ENCODE data around the gene CACNG8. TPM values are rescaled to one million over a fixed set of nuclear protein-coding genes. Genes with fewer than 3 reads are reported as not detected.

CACNG8 gene
- total RNA-seq, 3 donors from 2014 or later (not counting 1 experiment from before 2014, with no cell fraction given) = 2.3 TPM; not detected in 2

DNA sequence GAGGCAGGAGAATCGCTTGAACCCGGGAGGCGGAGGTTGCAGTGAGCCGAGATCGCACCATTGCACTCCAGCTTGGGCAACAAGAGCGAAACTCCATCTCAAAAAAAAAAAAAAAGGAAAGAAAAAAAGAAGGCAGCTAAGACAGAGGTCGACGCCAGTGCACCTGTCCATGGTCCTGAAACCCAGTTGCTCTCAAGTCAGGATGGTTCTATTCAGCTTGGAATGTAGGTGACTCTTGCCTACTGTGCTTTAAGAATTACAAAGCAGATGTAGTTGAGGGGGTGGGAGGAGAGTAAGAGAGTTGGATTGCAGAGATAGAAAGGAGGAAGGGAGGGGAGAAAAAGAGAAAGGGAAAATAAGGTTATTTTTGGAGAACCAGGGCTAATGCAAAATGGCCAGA, 35.0 kb upstream of the CACNG8 start:
- Histone ChIP-seq H3K4me1 (ENCODE audit: control insufficient read depth, insufficient read depth, low read length) (no peaks in the 10 kb centered on the region), H3K27ac (ENCODE audit: low read length) (no peak overlapping the region), H3K36me3 (ENCODE audit: control insufficient read depth, insufficient read depth, low read length) (no peaks in the 10 kb centered on the region), H3K4me3 (ENCODE audit: low read length) (no peak overlapping the region), H3K9me3 (ENCODE audit: control insufficient read depth, insufficient read depth, low read length) (no peaks in the 10 kb centered on the region), H3K27me3 (ENCODE audit: control insufficient read depth, insufficient read depth, low read length) (no peaks in the 10 kb centered on the region)
- no peaks in the 10 kb centered on the region for H3K36me3 Mint-ChIP-seq
- intact Hi-C loops (cut with micrococcal nuclease) = no loop called here
- peaks cover 2 to 4% of the 10 kb centered on the region in 2 donors for H3K9me3 Mint-ChIP-seq
- H3K27me3 Mint-ChIP-seq (ENCODE audit: low read depth in 2 of 2) = peaks cover 0 to 6% of the 10 kb centered on the region in 2 donors
- no peaks in the 10 kb centered on the region for H3K4me1 Mint-ChIP-seq
- H3K4me3 Mint-ChIP-seq = no peak overlapping the region
- whole genome bisulfite sequencing (ENCODE audit: insufficient coverage) = 7% methylated on average over 2 of the region's 8 CpGs
- H3K27ac Mint-ChIP-seq = no peak overlapping the region
- TF ChIP-seq, protein P1, sequence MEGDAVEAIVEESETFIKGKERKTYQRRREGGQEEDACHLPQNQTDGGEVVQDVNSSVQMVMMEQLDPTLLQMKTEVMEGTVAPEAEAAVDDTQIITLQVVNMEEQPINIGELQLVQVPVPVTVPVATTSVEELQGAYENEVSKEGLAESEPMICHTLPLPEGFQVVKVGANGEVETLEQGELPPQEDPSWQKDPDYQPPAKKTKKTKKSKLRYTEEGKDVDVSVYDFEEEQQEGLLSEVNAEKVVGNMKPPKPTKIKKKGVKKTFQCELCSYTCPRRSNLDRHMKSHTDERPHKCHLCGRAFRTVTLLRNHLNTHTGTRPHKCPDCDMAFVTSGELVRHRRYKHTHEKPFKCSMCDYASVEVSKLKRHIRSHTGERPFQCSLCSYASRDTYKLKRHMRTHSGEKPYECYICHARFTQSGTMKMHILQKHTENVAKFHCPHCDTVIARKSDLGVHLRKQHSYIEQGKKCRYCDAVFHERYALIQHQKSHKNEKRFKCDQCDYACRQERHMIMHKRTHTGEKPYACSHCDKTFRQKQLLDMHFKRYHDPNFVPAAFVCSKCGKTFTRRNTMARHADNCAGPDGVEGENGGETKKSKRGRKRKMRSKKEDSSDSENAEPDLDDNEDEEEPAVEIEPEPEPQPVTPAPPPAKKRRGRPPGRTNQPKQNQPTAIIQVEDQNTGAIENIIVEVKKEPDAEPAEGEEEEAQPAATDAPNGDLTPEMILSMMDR (IDR thresholded peaks at IDR 0.05) = no peak
- ATAC-seq = no peak
- peak in 1 of 2 donors; percentile 72 for DNase-seq

DNA sequence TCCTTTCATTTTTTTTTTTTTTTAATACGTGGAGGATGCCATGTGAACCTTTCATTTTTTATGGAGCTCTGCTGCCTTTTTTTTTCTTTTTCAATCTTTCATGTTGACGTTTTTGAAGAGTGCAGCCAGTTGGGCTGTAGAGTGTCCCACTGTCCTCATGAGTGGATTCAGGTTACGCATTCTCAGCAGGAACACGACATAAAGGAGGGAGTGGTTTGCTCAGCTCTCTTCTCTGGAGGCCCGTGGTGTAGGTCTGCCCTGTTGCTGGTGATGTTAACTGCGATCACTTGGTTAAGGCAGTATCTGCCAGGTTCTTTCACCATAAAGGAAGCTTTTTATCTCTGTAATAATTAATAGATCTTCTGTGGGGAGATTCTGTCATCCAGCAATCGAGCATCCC, 26.7 kb upstream of the CACNG8 start:
- intact Hi-C loops (cut with micrococcal nuclease) = no loop called here
- TF ChIP-seq, protein P1 (IDR thresholded peaks at IDR 0.05) = no peak
- Mint-ChIP-seq H3K27ac (no peak overlapping the region), H3K27me3 (ENCODE audit: low read depth in 2 of 2) (peaks cover 16 to 32% of the 10 kb centered on the region in 2 donors), H3K36me3 (no peaks in the 10 kb centered on the region), H3K4me3 (no peak overlapping the region), H3K9me3 (no peaks in the 10 kb centered on the region), H3K4me1 (no peaks in the 10 kb centered on the region)
- H3K36me3 ChIP-seq (ENCODE audit: control insufficient read depth, insufficient read depth, low read length) = no peaks in the 10 kb centered on the region
- no peak overlapping the region for H3K4me3 ChIP-seq (ENCODE audit: low read length)
- no peaks in the 10 kb centered on the region for H3K27me3 ChIP-seq (ENCODE audit: control insufficient read depth, insufficient read depth, low read length)
- no peak overlapping the region for H3K27ac ChIP-seq (ENCODE audit: low read length)
- DNase-seq (no peak), ATAC-seq (no peak)
- WGBS (ENCODE audit: insufficient coverage) = 69% methylated on average over 4 of the region's 7 CpGs
- H3K9me3 ChIP-seq (ENCODE audit: control insufficient read depth, insufficient read depth, low read length) = no peaks in the 10 kb centered on the region
- no peaks in the 10 kb centered on the region for H3K4me1 ChIP-seq (ENCODE audit: control insufficient read depth, insufficient read depth, low read length)

DNA sequence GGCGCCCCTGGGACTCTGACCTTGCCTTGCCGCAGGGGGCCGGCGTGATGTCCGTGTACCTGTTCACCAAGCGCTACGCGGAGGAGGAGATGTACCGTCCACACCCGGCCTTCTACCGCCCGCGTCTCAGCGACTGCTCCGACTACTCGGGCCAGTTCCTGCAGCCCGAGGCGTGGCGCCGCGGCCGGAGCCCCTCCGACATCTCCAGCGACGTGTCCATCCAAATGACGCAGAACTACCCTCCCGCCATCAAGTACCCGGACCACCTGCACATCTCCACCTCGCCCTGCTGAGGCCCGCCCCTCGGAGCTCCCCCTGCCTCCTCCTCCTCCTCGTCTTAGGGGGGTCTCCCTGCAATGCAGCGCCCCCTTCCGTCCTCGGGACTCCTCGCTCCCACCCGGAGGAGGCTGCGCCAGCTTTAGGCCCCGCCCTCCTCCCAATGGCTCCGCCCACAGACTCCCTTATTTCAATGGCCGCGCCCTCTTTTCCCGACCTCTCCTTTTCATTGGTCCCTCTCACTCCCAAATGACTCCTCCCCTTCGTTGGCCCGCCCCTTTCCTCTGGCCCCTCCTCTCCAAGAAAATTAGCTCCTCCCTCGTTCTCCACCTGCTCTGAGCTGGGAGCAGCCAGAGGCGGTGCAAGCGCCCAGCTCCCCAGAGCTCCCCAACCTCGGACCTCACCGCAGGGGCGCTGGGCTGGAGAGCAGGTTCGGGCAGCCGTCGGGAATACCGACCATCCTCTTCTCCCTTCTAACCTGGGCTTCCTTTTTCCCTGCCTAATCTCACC, 20.5 kb upstream of the CACNG8 start:
- H3K9me3 Mint-ChIP-seq = peaks cover 0 to 3% of the 10 kb centered on the region in 2 donors
- Histone ChIP-seq H3K27me3 (ENCODE audit: control insufficient read depth, insufficient read depth, low read length) (peaks cover 17% of the 10 kb centered on the region), H3K27ac (ENCODE audit: low read length) (no peak overlapping the region), H3K36me3 (ENCODE audit: control insufficient read depth, insufficient read depth, low read length) (no peaks in the 10 kb centered on the region), H3K4me1 (ENCODE audit: control insufficient read depth, insufficient read depth, low read length) (no peaks in the 10 kb centered on the region), H3K4me3 (ENCODE audit: low read length) (no peak overlapping the region), H3K9me3 (ENCODE audit: control insufficient read depth, insufficient read depth, low read length) (peaks cover 2% of the 10 kb centered on the region)
- intact Hi-C loops (cut with micrococcal nuclease) = no loop called here
- WGBS (ENCODE audit: insufficient coverage) = 13% methylated on average over 55 of the region's 55 CpGs
- H3K27me3 Mint-ChIP-seq (ENCODE audit: low read depth in 2 of 2) = peaks cover 41 to 50% of the 10 kb centered on the region in 2 donors
- H3K4me3 Mint-ChIP-seq = no peak overlapping the region
- TF ChIP-seq, protein P1 (IDR thresholded peaks at IDR 0.05) = no peak
- H3K4me1 Mint-ChIP-seq = peaks cover 0 to 9% of the 10 kb centered on the region in 2 donors
- DNase-seq = peak in 1 of 2 donors; percentile 19
- H3K27ac Mint-ChIP-seq = no peak overlapping the region
- ATAC-seq = peak in 2 of 3 donors; percentile 21 to 28
- no peaks in the 10 kb centered on the region for H3K36me3 Mint-ChIP-seq

All from natural killer cell (primary cell).